ENCODE measurements around the gene WASL.

Gene WASL

GRCh38 chr7:123770378-123770777 is 21.6 kb upstream of the WASL start:
- no peak for DNase-seq (ENCODE audit: extremely low read depth in 1 of 2, low read depth in 1 of 2)

GRCh38 chr7:123769371-123769770 is 20.6 kb upstream of the WASL start:
- DNase-seq (ENCODE audit: extremely low read depth in 1 of 2, low read depth in 1 of 2): no peak

- no peak for DNase-seq (ENCODE audit: extremely low read depth in 1 of 2, low read depth in 1 of 2)
Measured at GRCh38 chr7:123768493-123768892, 19.7 kb upstream of the WASL start.

- no peak for DNase-seq (ENCODE audit: extremely low read depth in 1 of 2, low read depth in 1 of 2)
Measured at GRCh38 chr7:123763191-123763661, 14.4 kb upstream of the WASL start.

GRCh38 chr7:123761729-123762128 is 12.9 kb upstream of the WASL start:
- DNase-seq (ENCODE audit: extremely low read depth in 1 of 2, low read depth in 1 of 2): no peak

- DNase-seq (ENCODE audit: extremely low read depth in 1 of 2, low read depth in 1 of 2): no peak
Measured at GRCh38 chr7:123757095-123757494, 8.3 kb upstream of the WASL start.

GRCh38 chr7:123755338-123755737 is 6.5 kb upstream of the WASL start:
- DNase-seq (ENCODE audit: extremely low read depth in 1 of 2, low read depth in 1 of 2): no peak

- no peak for DNase-seq (ENCODE audit: extremely low read depth in 1 of 2, low read depth in 1 of 2)
Measured at GRCh38 chr7:123754271-123754871, 5.6 kb upstream of the WASL start.

- DNase-seq (ENCODE audit: extremely low read depth in 1 of 2, low read depth in 1 of 2): no peak
Measured at GRCh38 chr7:123752534-123752933, 3.7 kb upstream of the WASL start.

- no peak for DNase-seq (ENCODE audit: extremely low read depth in 1 of 2, low read depth in 1 of 2)
Measured at GRCh38 chr7:123751821-123752220, 3.0 kb upstream of the WASL start.

- DNase-seq (ENCODE audit: extremely low read depth in 1 of 2, low read depth in 1 of 2): no peak
Measured at GRCh38 chr7:123750389-123751230, 1.8 kb upstream of the WASL start.

GRCh38 chr7:123749537-123749857 is 694 bp upstream of the WASL start:
- no peak for DNase-seq (ENCODE audit: extremely low read depth in 1 of 2, low read depth in 1 of 2)

- no peak for DNase-seq (ENCODE audit: extremely low read depth in 1 of 2, low read depth in 1 of 2)
Measured at GRCh38 chr7:123748171-123748733, 551 bp downstream of the WASL start.

- no peak for DNase-seq (ENCODE audit: extremely low read depth in 1 of 2, low read depth in 1 of 2)
Measured at GRCh38 chr7:123747620-123748141, 1.1 kb downstream of the WASL start.

- DNase-seq (ENCODE audit: extremely low read depth in 1 of 2, low read depth in 1 of 2): no peak
Measured at GRCh38 chr7:123746931-123747488, 1.8 kb downstream of the WASL start.

GRCh38 chr7:123746055-123746454 is 2.7 kb downstream of the WASL start:
- DNase-seq (ENCODE audit: extremely low read depth in 1 of 2, low read depth in 1 of 2): no peak

GRCh38 chr7:123745437-123745836 is 3.4 kb downstream of the WASL start:
- no peak for DNase-seq (ENCODE audit: extremely low read depth in 1 of 2, low read depth in 1 of 2)

GRCh38 chr7:123744416-123744815 is 4.4 kb downstream of the WASL start:
- no peak for DNase-seq (ENCODE audit: extremely low read depth in 1 of 2, low read depth in 1 of 2)

GRCh38 chr7:123741940-123742339 is 6.9 kb downstream of the WASL start:
- DNase-seq (ENCODE audit: extremely low read depth in 1 of 2, low read depth in 1 of 2): no peak

GRCh38 chr7:123738808-123739207 is 10.0 kb downstream of the WASL start:
- DNase-seq (ENCODE audit: extremely low read depth in 1 of 2, low read depth in 1 of 2): no peak

- no peak for DNase-seq (ENCODE audit: extremely low read depth in 1 of 2, low read depth in 1 of 2)
Measured at GRCh38 chr7:123738356-123738755, 10.4 kb downstream of the WASL start.

Measured in stimulated activated CD8-positive, alpha-beta memory T cell treated with anti-CD3 and anti-CD28 coated beads, Interleukin-7, amount 100 ng/mL, for 48 hours (primary cell).